Tibial nerve (tissue), 4 donors: ENCODE results near the gene RAB5IF.

Source experiments
- CTCF ChIP-seq, 5 experiments: fragments of 200-600 bp in 3 of 5; fragments of 450-650 bp in 2 of 5; sonication (generic) in 3 of 5; IDR thresholded peaks; one replicate each; pipeline ENCODE4 v1.5.1; 2016 to 2019; ENCODE audit warnings: antibody characterized with exemption in 5 of 5, mild to moderate bottlenecking in 3 of 5, moderate library complexity in 2 of 5
- EP300 ChIP-seq, 2 donors: sonication (generic); formaldehyde crosslinking; IDR thresholded peaks; one replicate each; pipeline ENCODE4 v1.6.1; 2017; ENCODE audit warnings: antibody characterized with exemption in 2 of 2, mild to moderate bottlenecking in 1 of 2
- POLR2A ChIP-seq, 2 donors: fragments of 450-650 bp; IDR thresholded peaks; one replicate each; pipeline ENCODE4 v1.6.1; 2017; ENCODE audit warnings: antibody characterized with exemption in 2 of 2, mild to moderate bottlenecking in 2 of 2, moderate library complexity in 2 of 2

- TF ChIP-seq POLR2A (IDR thresholded peaks at IDR 0.05) (no peak), CTCF (IDR thresholded peaks at IDR 0.05) (no peak), EP300 (IDR thresholded peaks at IDR 0.05) (no peak)
These were observed 9.4 kb downstream of the RAB5IF start for GRCh38 chr20:36614781-36615557.
